ENCODE results near the gene CCL26. TPM values are rescaled to one million over a fixed set of nuclear protein-coding genes. Genes with fewer than 3 reads are reported as not detected.
A peak's percentile ranks its signal among the peaks of the same experiment; 100 is the strongest.

CCL26 gene
- total and polyA plus RNA-seq, 9 of the 15 experiments (the other 6 are each of a cell fraction or from before 2014, with no cell fraction given) = 2.3 to 26.8 (median 8.4) TPM

DNA sequence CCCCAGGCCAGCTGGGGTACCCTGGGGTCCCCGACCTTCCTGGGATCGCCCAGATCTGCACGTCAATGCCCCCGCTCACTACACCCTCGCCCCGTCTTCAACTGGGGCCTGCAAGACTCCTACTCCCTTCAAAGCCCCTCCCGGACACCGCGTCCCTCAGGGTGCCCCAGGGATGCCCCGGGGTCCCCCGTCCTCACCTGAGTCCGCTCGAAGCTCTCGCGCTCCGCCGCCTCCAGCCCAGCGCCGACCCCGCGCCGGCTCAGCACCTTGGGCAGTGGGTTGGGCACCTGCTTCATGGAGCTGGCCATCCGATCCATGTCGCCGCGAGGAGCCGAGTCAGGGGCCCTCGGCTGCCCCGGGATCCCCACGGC lies 33.4 kb downstream of the CCL26 start, which contains the start of gene HIP1 (continued):
- TF ChIP-seq, protein P1, sequence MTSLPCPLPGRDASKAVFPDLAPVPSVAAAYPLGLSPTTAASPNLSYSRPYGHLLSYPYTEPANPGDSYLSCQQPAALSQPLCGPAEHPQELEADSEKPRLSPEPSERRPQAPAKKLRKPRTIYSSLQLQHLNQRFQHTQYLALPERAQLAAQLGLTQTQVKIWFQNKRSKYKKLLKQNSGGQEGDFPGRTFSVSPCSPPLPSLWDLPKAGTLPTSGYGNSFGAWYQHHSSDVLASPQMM (CRISPR knock-in tag; IDR thresholded peaks at IDR 0.05) = no peak
- TF ChIP-seq SIN3A (IDR thresholded peaks at IDR 0.05; ENCODE audit: borderline replicate concordance in 2 of 2, control insufficient read depth in 1 of 2, low read depth in 2 of 2, low read length in 2 of 2) (peak; percentile 11 to 44; a peak in 1 of 4 replicates), MEF2D (tag; conservative IDR thresholded peaks at IDR 0.05; ENCODE audit: low read depth) (no peak), ZNF253 (CRISPR knock-in tag; conservative IDR thresholded peaks at IDR 0.05) (no peak), ZNF165 (CRISPR knock-in tag; IDR thresholded peaks at IDR 0.05; ENCODE audit: borderline replicate concordance) (no peak), HOXB6 (CRISPR knock-in tag; IDR thresholded peaks at IDR 0.05; ENCODE audit: borderline replicate concordance) (no peak), ZBED1 (IDR thresholded peaks at IDR 0.05) (no peak), JUND (IDR thresholded peaks at IDR 0.05; ENCODE audit: borderline replicate concordance, low read depth, low read length) (no peak), JUND (tag; IDR thresholded peaks at IDR 0.05; ENCODE audit: borderline replicate concordance, low read depth, low read length) (no peak), ZC3H8 (IDR thresholded peaks at IDR 0.05) (no peak), NFIX (CRISPR knock-in tag; IDR thresholded peaks at IDR 0.05; ENCODE audit: low read depth) (no peak), MED1 (CRISPR knock-in tag; IDR thresholded peaks at IDR 0.05; ENCODE audit: borderline replicate concordance) (no peak)
- TF ChIP-seq, protein P2, sequence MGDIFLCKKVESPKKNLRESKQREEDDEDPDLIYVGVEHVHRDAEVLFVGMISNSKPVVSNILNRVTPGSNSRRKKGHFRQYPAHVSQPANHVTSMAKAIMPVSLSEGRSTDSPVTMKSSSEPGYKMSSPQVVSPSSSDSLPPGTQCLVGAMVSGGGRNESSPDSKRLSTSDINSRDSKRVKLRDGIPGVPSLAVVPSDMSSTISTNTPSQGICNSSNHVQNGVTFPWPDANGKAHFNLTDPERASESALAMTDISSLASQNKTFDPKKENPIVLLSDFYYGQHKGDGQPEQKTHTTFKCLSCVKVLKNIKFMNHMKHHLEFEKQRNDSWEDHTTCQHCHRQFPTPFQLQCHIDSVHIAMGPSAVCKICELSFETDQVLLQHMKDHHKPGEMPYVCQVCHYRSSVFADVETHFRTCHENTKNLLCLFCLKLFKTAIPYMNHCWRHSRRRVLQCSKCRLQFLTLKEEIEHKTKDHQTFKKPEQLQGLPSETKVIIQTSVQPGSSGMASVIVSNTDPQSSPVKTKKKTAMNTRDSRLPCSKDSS (IDR thresholded peaks at IDR 0.05; ENCODE audit: low read depth, partially characterized antibody) = no peak
- TF ChIP-seq, protein P3, sequence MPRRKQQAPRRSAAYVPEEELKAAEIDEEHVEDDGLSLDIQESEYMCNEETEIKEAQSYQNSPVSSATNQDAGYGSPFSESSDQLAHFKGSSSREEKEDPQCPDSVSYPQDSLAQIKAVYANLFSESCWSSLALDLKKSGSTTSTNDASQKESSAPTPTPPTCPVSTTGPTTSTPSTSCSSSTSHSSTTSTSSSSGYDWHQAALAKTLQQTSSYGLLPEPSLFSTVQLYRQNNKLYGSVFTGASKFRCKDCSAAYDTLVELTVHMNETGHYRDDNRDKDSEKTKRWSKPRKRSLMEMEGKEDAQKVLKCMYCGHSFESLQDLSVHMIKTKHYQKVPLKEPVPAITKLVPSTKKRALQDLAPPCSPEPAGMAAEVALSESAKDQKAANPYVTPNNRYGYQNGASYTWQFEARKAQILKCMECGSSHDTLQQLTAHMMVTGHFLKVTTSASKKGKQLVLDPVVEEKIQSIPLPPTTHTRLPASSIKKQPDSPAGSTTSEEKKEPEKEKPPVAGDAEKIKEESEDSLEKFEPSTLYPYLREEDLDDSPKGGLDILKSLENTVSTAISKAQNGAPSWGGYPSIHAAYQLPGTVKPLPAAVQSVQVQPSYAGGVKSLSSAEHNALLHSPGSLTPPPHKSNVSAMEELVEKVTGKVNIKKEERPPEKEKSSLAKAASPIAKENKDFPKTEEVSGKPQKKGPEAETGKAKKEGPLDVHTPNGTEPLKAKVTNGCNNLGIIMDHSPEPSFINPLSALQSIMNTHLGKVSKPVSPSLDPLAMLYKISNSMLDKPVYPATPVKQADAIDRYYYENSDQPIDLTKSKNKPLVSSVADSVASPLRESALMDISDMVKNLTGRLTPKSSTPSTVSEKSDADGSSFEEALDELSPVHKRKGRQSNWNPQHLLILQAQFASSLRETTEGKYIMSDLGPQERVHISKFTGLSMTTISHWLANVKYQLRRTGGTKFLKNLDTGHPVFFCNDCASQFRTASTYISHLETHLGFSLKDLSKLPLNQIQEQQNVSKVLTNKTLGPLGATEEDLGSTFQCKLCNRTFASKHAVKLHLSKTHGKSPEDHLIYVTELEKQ (CRISPR knock-in tag; IDR thresholded peaks at IDR 0.05) = no peak
- TF ChIP-seq, protein P4, sequence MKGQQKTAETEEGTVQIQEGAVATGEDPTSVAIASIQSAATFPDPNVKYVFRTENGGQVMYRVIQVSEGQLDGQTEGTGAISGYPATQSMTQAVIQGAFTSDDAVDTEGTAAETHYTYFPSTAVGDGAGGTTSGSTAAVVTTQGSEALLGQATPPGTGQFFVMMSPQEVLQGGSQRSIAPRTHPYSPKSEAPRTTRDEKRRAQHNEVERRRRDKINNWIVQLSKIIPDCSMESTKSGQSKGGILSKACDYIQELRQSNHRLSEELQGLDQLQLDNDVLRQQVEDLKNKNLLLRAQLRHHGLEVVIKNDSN (CRISPR knock-in tag; IDR thresholded peaks at IDR 0.05) = no peak
- TF ChIP-seq, protein P5, sequence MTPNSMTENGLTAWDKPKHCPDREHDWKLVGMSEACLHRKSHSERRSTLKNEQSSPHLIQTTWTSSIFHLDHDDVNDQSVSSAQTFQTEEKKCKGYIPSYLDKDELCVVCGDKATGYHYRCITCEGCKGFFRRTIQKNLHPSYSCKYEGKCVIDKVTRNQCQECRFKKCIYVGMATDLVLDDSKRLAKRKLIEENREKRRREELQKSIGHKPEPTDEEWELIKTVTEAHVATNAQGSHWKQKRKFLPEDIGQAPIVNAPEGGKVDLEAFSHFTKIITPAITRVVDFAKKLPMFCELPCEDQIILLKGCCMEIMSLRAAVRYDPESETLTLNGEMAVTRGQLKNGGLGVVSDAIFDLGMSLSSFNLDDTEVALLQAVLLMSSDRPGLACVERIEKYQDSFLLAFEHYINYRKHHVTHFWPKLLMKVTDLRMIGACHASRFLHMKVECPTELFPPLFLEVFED (CRISPR knock-in tag; conservative IDR thresholded peaks at IDR 0.05) = no peak
- TF ChIP-seq, protein P6, sequence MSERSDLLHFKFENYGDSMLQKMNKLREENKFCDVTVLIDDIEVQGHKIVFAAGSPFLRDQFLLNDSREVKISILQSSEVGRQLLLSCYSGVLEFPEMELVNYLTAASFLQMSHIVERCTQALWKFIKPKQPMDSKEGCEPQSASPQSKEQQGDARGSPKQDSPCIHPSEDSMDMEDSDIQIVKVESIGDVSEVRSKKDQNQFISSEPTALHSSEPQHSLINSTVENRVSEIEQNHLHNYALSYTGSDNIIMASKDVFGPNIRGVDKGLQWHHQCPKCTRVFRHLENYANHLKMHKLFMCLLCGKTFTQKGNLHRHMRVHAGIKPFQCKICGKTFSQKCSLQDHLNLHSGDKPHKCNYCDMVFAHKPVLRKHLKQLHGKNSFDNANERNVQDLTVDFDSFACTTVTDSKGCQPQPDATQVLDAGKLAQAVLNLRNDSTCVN (CRISPR knock-in tag; IDR thresholded peaks at IDR 0.05) = no peak
- TF ChIP-seq, protein P7, sequence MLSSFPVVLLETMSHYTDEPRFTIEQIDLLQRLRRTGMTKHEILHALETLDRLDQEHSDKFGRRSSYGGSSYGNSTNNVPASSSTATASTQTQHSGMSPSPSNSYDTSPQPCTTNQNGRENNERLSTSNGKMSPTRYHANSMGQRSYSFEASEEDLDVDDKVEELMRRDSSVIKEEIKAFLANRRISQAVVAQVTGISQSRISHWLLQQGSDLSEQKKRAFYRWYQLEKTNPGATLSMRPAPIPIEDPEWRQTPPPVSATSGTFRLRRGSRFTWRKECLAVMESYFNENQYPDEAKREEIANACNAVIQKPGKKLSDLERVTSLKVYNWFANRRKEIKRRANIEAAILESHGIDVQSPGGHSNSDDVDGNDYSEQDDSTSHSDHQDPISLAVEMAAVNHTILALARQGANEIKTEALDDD (IDR thresholded peaks at IDR 0.05) = no peak
